Epithelial cell of alveolus of lung (primary cell): ENCODE results near the gene COX7A2L. TPM values are rescaled to one million over a fixed set of nuclear protein-coding genes. Genes with fewer than 3 reads are reported as not detected.

Experiments used
- total RNA-seq: library from RNA; depleted of rRNA; stranded (reverse); fragments of >200 nt; gene quantifications from 2 replicates; pipeline ENCODE4 v1.2.1, GENCODE V29; 2015

COX7A2L gene
- 178 and 191 TPM in 2 replicates for total RNA-seq

GRCh38 chr2:42360890-42361727, at the start of gene COX7A2L:
COX7A2L (minus strand) TSS chr2:42361217; CDS start chr2:42361161, 56 bp downstream.

Other genes with a start within 250 kb of the COX7A2L start
- gene EML4, start 191.9 kb downstream of the COX7A2L start, total RNA-seq, result 19.2 and 28.4 TPM in 2 replicates
- gene KCNG3, start 132.8 kb upstream of the COX7A2L start, total RNA-seq, result 0.13 TPM in 1 of 2 replicates, not detected in the other
- 16.4 and 27.5 TPM in 2 replicates for gene MTA3, start 207.4 kb upstream of the COX7A2L start, total RNA-seq